ENCODE measurements around the gene SNAPC4. TPM values are rescaled to one million over a fixed set of nuclear protein-coding genes. Genes with fewer than 3 reads are reported as not detected.
"Not testable (repeated sequence)": the region's sequence is repeated elsewhere in the genome, so short reads cannot be mapped to it uniquely, and the experiment has no call there.

Gene SNAPC4
- total RNA-seq, 4 donors from 2014 or later, result 5.9 to 9.9 (median 9.6) TPM

DNA sequence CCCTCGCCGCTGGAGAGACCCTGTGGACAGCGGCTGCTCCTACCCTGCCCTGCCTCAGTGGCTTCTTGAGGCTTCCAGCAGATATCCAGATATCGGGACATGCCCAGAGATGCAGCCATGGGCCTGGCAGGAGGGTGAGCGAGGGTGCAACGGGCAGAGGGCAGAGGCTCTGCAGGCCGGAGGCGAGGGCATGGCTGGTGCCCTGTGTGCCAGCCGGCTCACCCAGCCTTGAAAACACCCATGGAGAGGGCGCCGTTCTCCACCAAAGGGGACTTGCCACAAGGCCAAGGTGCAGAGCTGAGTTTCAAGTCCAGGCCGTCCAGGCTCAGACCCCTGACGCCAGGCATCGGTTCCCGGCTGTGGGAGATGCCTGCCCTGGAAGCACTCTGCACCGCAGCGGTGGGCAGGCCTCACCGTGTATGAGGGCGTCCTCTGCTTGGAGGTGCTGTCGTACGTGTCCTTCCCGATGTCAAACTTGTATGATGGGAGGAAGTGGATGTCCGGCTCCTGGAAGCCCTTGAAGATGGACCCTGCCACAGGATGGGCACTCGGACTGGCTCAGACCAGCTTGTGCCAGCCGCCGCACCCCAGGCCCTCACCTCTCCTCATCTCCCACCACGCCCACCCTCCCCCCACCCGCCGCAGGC is 30.7 kb upstream of the SNAPC4 start:
- intact Hi-C loops (cut with DNase I; ENCODE audit: low total_unique reads), result no loop called here
- no peak overlapping the region for H3K4me3 ChIP-seq (ENCODE audit: low read depth, poor library complexity, severe bottlenecking)
- TF ChIP-seq POLR2A (IDR thresholded peaks at IDR 0.05), result no peak
- TF ChIP-seq, protein P1, sequence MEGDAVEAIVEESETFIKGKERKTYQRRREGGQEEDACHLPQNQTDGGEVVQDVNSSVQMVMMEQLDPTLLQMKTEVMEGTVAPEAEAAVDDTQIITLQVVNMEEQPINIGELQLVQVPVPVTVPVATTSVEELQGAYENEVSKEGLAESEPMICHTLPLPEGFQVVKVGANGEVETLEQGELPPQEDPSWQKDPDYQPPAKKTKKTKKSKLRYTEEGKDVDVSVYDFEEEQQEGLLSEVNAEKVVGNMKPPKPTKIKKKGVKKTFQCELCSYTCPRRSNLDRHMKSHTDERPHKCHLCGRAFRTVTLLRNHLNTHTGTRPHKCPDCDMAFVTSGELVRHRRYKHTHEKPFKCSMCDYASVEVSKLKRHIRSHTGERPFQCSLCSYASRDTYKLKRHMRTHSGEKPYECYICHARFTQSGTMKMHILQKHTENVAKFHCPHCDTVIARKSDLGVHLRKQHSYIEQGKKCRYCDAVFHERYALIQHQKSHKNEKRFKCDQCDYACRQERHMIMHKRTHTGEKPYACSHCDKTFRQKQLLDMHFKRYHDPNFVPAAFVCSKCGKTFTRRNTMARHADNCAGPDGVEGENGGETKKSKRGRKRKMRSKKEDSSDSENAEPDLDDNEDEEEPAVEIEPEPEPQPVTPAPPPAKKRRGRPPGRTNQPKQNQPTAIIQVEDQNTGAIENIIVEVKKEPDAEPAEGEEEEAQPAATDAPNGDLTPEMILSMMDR (IDR thresholded peaks at IDR 0.05), result no peak
- WGBS, 2 donors, result 93 to 94% methylated on average over 26 to 29 of the region's 29 CpGs
- no peak for DNase-seq (ENCODE audit: low spot score in 2 of 2)

DNA sequence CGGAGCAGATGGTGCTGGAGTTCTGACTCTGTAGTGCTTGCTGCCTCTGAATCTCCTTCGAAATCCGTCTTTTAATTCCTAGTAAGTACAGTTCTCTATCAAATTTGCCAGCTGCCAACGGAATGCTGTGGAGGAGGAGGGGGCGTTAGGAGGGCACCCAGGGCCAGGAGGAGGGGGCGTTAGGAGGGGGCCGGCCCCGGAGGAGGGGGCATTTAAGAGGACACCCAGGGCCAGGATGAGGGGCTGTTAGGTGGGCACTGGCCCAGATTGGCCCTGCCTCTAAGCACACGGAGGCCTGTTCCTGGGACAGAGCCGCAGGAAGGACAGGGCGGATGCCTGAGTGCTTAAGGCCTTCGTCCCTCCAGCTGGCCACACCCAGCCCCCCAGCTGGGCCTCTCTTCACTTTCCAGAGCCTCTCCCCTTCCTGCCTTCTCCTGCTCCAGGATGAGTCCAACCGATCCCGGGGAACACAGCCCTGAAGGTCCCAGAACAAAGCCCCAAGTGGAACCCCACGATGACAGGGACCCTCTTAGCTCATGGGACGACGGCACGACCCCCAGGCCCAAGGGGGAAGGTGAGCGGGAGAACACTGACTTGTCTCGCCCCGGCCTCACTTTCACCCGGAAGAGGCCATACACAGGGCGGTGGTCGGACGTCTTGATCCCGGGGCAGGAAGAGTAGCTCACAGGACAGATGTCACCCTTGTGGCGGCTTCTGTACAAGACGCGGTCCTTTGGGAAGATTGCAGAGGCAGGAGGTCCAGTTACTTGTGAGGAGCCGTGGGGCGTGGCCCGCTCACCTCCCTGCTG is 29.9 kb upstream of the SNAPC4 start:
- TF ChIP-seq, protein P1 (IDR thresholded peaks at IDR 0.05), result no peak
- TF ChIP-seq POLR2A (IDR thresholded peaks at IDR 0.05), result no peak
- WGBS, 2 donors, result 81 to 87% methylated on average over 29 to 32 of the region's 32 CpGs
- intact Hi-C loops (cut with DNase I; ENCODE audit: low total_unique reads), result no loop called here
- H3K4me3 ChIP-seq (ENCODE audit: low read depth, poor library complexity, severe bottlenecking), result no peak overlapping the region
- DNase-seq (ENCODE audit: low spot score in 2 of 2), result no peak

DNA sequence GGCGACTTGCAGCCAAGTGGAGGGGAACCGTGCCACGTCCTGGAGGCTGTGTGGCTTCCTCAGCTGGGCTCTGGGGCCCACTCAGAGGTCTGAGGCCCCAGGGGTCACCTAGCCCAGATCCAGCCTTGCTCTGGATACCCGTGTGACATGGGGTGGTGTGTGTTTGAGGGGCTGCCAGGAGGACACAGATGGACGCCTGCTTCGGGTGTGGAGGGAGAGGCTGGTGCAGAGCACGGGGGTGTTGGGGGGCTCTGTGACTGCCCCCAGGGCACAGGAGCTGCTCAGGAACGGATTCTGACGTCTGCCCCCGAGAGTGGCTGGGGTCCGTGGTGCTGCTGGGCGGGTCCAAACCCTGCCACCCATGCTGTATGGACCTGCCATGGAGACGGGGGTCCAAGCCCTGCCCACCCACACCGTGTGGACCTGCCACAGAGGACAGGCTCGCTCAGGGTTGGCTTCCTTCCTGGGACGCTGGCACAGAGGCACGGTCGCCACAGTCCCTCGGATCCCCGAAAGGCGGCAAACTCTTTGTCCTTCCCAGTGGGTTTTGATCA is 29.2 kb upstream of the SNAPC4 start:
- no peak overlapping the region for H3K4me3 ChIP-seq (ENCODE audit: low read depth, poor library complexity, severe bottlenecking)
- WGBS, 2 donors, result 87 to 88% methylated on average over 21 of the region's 21 CpGs
- TF ChIP-seq POLR2A (IDR thresholded peaks at IDR 0.05), result no peak
- TF ChIP-seq, protein P1 (IDR thresholded peaks at IDR 0.05), result no peak
- DNase-seq (ENCODE audit: low spot score in 2 of 2), result no peak
- intact Hi-C loops (cut with DNase I; ENCODE audit: low total_unique reads), result no loop called here

DNA sequence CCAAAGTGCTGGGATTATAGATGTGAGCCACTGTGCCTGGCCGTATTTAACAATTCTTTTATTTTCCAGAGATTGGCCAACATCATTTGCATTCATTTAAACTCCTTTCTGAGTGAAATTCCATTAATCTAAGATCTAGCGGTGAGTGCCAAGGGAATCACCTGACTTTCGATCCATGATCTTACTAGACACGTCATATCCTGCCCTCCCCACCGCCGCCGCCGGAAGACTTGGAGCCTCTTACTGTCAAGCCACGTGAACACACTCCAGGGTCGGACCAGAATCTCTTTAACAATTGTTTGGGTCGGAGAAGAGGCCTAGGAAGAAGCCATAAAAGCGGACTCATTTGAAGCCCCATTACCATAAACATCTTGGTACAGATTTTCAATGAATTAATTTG is 26.8 kb upstream of the SNAPC4 start:
- intact Hi-C loops (cut with DNase I; ENCODE audit: low total_unique reads), result no loop called here
- no peak for DNase-seq (ENCODE audit: low spot score in 2 of 2)
- TF ChIP-seq POLR2A (IDR thresholded peaks at IDR 0.05), result no peak
- TF ChIP-seq, protein P1 (IDR thresholded peaks at IDR 0.05), result no peak
- 64% methylated on average over 12 of the region's 12 CpGs for WGBS, 2 donors
- no peak overlapping the region for H3K4me3 ChIP-seq (ENCODE audit: low read depth, poor library complexity, severe bottlenecking)

DNA sequence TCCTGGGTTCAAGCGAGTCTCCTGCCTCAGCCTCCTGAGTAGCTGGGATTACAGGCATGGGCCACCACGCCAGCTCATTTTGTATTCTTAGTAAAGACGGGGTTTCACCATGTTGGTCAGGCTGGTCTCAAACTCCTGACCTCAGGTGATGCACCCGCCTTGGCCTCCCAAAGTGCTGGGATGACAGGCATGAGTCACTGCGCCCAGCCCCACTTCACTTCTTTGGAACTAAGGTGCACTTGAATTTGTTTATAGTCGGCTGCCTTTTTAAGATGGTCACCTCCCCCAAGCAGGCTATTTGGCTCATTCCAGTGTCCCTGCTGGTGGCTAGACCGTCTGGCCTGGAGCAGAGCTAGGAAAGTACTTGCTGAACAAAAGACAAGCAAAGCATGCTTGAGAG is 25.4 kb upstream of the SNAPC4 start:
- intact Hi-C loops (cut with DNase I; ENCODE audit: low total_unique reads); H3K4me3 ChIP-seq (ENCODE audit: low read depth, poor library complexity, severe bottlenecking); DNase-seq (ENCODE audit: low spot score in 2 of 2): not testable (repeated sequence)
- WGBS, 2 donors, result 81 to 82% methylated on average over 7 of the region's 7 CpGs

DNA sequence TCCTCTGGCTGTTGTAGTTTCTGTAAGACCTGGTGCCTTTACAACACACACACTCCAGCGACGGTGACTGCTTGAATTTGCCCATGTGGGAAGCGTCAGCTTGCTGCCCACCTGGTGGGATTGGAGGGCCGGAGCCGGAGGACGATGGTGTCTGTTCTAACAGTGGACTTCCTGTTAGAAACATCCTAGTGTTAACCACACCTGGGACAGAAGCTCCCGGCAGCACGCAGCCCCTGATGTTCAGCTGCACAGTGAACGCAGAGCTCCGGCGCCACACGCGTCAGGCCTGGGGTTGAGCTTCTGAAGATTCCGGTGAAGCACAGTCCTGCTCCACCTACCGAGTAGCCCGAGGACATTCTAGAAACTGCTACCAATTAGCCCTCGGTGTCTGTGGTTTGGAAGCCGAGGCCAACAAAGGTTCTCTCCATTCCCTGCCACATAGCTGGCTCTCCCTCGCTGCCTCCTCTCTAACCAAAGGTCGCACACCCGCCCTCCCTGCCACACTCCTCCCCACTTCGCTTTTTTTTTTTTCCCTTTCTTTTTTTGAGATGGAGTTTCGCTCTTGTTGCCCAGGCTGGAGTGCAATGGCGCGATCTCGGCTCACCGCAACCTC is 24.9 kb upstream of the SNAPC4 start:
- H3K4me3 ChIP-seq (ENCODE audit: low read depth, poor library complexity, severe bottlenecking), result no peak overlapping the region
- WGBS, 2 donors, result 83% methylated on average over 27 of the region's 27 CpGs
- TF ChIP-seq POLR2A (IDR thresholded peaks at IDR 0.05), result no peak
- TF ChIP-seq, protein P1 (IDR thresholded peaks at IDR 0.05), result no peak
- intact Hi-C loops (cut with DNase I; ENCODE audit: low total_unique reads), result no loop called here
- no peak for DNase-seq (ENCODE audit: low spot score in 2 of 2)
